Osteoblast (primary cell): ENCODE results near the gene POLA2. TPM values are rescaled to one million over a fixed set of nuclear protein-coding genes. Genes with fewer than 3 reads are reported as not detected.

Experiments used
- DNase-seq: peaks from one replicate; pipeline ENCODE4 v3.0.0; 2011; ENCODE audit warnings: low spot score, mixed read lengths; ENCODE audit not compliant: insufficient read length; ENCODE audit errors: missing footprints
- H2AFZ ChIP-seq: 2 replicates; pipeline ENCODE4 v1.6.0; 2011; ENCODE audit warnings: mild to moderate bottlenecking, low read length
- H3K27ac ChIP-seq: 2 replicates; pipeline ENCODE4 v1.5.1; 2011; ENCODE audit warnings: mild to moderate bottlenecking, low read depth, low read length, moderate library complexity
- H3K27me3 ChIP-seq: 2 replicates; pipeline ENCODE4 v1.6.0; 2012; ENCODE audit warnings: mild to moderate bottlenecking, control low read depth, inconsistent platforms, low read length, moderate library complexity; ENCODE audit not compliant: insufficient read depth
- H3K36me3 ChIP-seq: 2 replicates; pipeline ENCODE4 v1.5.1; 2011; ENCODE audit warnings: mild to moderate bottlenecking, low read length, control low read depth, moderate library complexity; ENCODE audit not compliant: insufficient read depth
- H3K4me1 ChIP-seq: 2 replicates; pipeline ENCODE4 v1.5.1; 2011; ENCODE audit warnings: mild to moderate bottlenecking, low read length, control low read depth, moderate library complexity; ENCODE audit not compliant: insufficient read depth
- H3K4me2 ChIP-seq: 2 replicates; pipeline ENCODE4 v1.6.0; 2011; ENCODE audit warnings: mild to moderate bottlenecking, low read length; ENCODE audit not compliant: insufficient read depth
- H3K4me3 ChIP-seq: fragments of 200-600 bp; sonication (generic); 3 replicates; pipeline ENCODE4 v1.5.1; 2012; ENCODE audit warnings: mild to moderate bottlenecking, low read length, inconsistent platforms; ENCODE audit not compliant: insufficient read depth
- H3K79me2 ChIP-seq: 2 replicates; pipeline ENCODE4 v1.6.0; 2012; ENCODE audit warnings: mild to moderate bottlenecking, low read length, control low read depth, inconsistent platforms; ENCODE audit not compliant: insufficient read depth
- H3K9me3 ChIP-seq: 2 replicates; pipeline ENCODE4 v1.5.1; 2011; ENCODE audit warnings: low read depth, low read length, control low read depth
- H4K20me1 ChIP-seq: 2 replicates; pipeline ENCODE4 v1.6.0; 2012; ENCODE audit warnings: mild to moderate bottlenecking, low read length, control low read depth; ENCODE audit not compliant: insufficient read depth
- CTCF ChIP-seq: IDR thresholded peaks from 2 replicates; pipeline ENCODE4 v1.5.1; 2011; ENCODE audit warnings: mild to moderate bottlenecking, low read depth, low read length, moderate library complexity; ENCODE audit errors: extremely low read depth
- total RNA-seq: library from RNA; depleted of rRNA; stranded (reverse); fragments of >200 nt; gene quantifications from 2 replicates; pipeline ENCODE4 v1.2.3, GENCODE V29; 2012

The POLA2 gene
- total RNA-seq, 1 donor, result 4.3 TPM

- no peak overlapping the region for H3K4me3 ChIP-seq
- H3K4me1 ChIP-seq, result peaks cover 8% of the 10 kb centered on the region
- no peaks in the 10 kb centered on the region for H4K20me1 ChIP-seq
- no peak for TF ChIP-seq CTCF
- H3K27me3 ChIP-seq, result no peaks in the 10 kb centered on the region
- H3K9me3 ChIP-seq, result no peaks in the 10 kb centered on the region
- H3K79me2 ChIP-seq, result no peaks in the 10 kb centered on the region
- peak overlapping the region; percentile 58 for H3K27ac ChIP-seq
- no peak overlapping the region for H2AFZ ChIP-seq
- DNase-seq, result no peak
- H3K36me3 ChIP-seq, result peaks cover 26% of the 10 kb centered on the region
- H3K4me2 ChIP-seq, result no peak overlapping the region
Measured at GRCh38 chr11:65298131-65298535, 36.4 kb downstream of the POLA2 start.

- no peaks in the 10 kb centered on the region for H4K20me1 ChIP-seq
- H3K9me3 ChIP-seq, result no peaks in the 10 kb centered on the region
- H3K4me2 ChIP-seq, result no peak overlapping the region
- H3K79me2 ChIP-seq, result no peaks in the 10 kb centered on the region
- peaks cover 8% of the 10 kb centered on the region for H3K4me1 ChIP-seq
- peak; percentile 88 for DNase-seq
- H3K4me3 ChIP-seq, result no peak overlapping the region
- H3K27ac ChIP-seq, result peak overlapping the region; percentile 58
- peaks cover 26% of the 10 kb centered on the region for H3K36me3 ChIP-seq
- H3K27me3 ChIP-seq, result no peaks in the 10 kb centered on the region
- no peak overlapping the region for H2AFZ ChIP-seq
- no peak for TF ChIP-seq CTCF
Measured at GRCh38 chr11:65298655-65299179, 37.0 kb downstream of the POLA2 start.

- Histone ChIP-seq H3K27ac (no peak overlapping the region), H2AFZ (no peak overlapping the region), H3K4me2 (no peak overlapping the region), H3K36me3 (peaks cover 10% of the 10 kb centered on the region), H3K4me1 (peaks cover 8% of the 10 kb centered on the region), H3K4me3 (no peak overlapping the region), H4K20me1 (no peaks in the 10 kb centered on the region), H3K79me2 (no peaks in the 10 kb centered on the region), H3K27me3 (no peaks in the 10 kb centered on the region), H3K9me3 (no peaks in the 10 kb centered on the region)
- DNase-seq, result no peak
- TF ChIP-seq CTCF, result no peak
Measured at GRCh38 chr11:65300621-65301275, 39.0 kb downstream of the POLA2 start.

- Histone ChIP-seq H4K20me1 (no peaks in the 10 kb centered on the region), H3K27ac (no peak overlapping the region), H3K4me2 (no peak overlapping the region), H3K27me3 (no peaks in the 10 kb centered on the region), H2AFZ (peak overlapping the region; percentile 15), H3K4me3 (no peak overlapping the region), H3K9me3 (no peaks in the 10 kb centered on the region), H3K79me2 (no peaks in the 10 kb centered on the region), H3K36me3 (peaks cover 7% of the 10 kb centered on the region), H3K4me1 (peaks cover 8% of the 10 kb centered on the region)
- no peak for TF ChIP-seq CTCF
- peak; percentile 76 for DNase-seq
Measured at GRCh38 chr11:65301491-65302329, 39.9 kb downstream of the POLA2 start.
